Gastroesophageal sphincter (tissue), 3 donors: ENCODE measurements around the gene ZBTB20.

Experiments
- POLR2AphosphoS5 ChIP-seq: sonication (generic); formaldehyde crosslinking; IDR thresholded peaks from one replicate; pipeline ENCODE4 v1.6.1; 2017; ENCODE audit warnings: antibody characterized with exemption
- TF ChIP-seq, protein P1 (sequence below), 4 experiments: fragments of 200-600 bp in 2 of 4; fragments of 450-650 bp in 2 of 4; sonication (generic) in 1 of 4; IDR thresholded peaks; one replicate each; pipeline ENCODE4 v1.5.1; 2017 to 2019; ENCODE audit warnings: antibody characterized with exemption in 4 of 4, mild to moderate bottlenecking in 2 of 4, moderate library complexity in 2 of 4

DNA sequence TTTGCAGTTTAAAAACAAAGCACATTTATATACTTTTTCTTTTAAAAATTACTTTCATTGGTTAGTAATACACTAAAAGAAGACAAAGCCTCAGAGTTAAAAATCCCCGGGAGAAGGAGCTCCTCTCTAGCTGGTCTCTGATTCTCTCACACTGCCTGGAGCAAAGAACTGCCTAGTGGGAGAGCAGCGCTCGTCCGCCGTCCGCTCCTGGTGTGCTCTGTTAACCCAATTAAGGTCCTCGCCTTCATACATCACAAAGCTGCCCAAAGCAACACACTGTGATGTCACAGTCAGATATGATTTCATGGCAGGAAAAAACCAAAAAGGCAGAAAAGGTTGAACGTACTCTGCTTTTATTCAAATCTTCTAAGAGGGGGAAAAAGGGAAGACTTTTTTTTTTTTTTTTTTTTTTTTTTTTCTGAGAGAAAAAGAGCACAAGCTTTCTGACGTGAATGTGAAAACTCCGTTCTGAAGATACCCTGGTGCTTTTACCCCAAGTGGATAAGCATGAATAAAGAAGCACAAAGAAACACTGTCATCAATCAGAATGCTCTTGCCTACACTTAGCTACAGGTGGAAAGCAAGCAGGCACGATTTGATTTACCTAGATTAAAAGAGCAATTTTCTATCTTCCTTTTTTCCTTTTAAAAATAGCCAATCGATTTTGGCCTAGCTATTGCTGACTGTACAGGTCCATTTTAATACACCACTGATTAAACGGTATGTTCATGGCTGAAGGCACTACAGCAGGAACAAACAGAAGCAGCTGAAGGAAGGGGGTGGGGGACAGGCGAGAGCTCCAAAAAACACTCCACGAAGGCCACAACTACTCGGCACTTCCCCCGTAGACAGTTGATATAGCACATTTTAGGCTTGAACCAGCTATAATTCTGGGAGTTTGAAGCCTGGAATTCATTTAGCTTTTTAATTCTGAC is 738.1 kb downstream of the ZBTB20 start:
- no peak for TF ChIP-seq POLR2AphosphoS5
- TF ChIP-seq, protein P1, sequence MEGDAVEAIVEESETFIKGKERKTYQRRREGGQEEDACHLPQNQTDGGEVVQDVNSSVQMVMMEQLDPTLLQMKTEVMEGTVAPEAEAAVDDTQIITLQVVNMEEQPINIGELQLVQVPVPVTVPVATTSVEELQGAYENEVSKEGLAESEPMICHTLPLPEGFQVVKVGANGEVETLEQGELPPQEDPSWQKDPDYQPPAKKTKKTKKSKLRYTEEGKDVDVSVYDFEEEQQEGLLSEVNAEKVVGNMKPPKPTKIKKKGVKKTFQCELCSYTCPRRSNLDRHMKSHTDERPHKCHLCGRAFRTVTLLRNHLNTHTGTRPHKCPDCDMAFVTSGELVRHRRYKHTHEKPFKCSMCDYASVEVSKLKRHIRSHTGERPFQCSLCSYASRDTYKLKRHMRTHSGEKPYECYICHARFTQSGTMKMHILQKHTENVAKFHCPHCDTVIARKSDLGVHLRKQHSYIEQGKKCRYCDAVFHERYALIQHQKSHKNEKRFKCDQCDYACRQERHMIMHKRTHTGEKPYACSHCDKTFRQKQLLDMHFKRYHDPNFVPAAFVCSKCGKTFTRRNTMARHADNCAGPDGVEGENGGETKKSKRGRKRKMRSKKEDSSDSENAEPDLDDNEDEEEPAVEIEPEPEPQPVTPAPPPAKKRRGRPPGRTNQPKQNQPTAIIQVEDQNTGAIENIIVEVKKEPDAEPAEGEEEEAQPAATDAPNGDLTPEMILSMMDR (IDR thresholded peaks at IDR 0.05) = no peak
